Activated T-helper 9 cell treated with anti-CD3 and anti-CD28 coated beads, Interleukin-2, amount 50 U/mL, for 16 hours (primary cell): Measurements from ENCODE around the gene SCRT2.
A peak's percentile ranks its signal among the peaks of the same experiment; 100 is the strongest.
"Not testable (repeated sequence)": the region's sequence is repeated elsewhere in the genome, so short reads cannot be mapped to it uniquely, and the experiment has no call there.

Experiments used
- DNase-seq: peaks from one replicate; pipeline ENCODE4 v3.0.0-alpha.2; 2020; ENCODE audit warnings: low read depth

Gene SCRT2

GRCh38 chr20:653110-653589, 22.5 kb downstream of the SCRT2 start, which contains the start of gene SRXN1:
TSS of gene SRXN1 (minus strand) at chr20:653200. CDS start at chr20:653185, 15 bp downstream.
- DNase-seq = peak; percentile 82

- DNase-seq = no peak
Observed at GRCh38 chr20:652615-653109, 22.9 kb downstream of the SCRT2 start.

- no peak for DNase-seq
Observed at GRCh38 chr20:651713-652614, 23.6 kb downstream of the SCRT2 start.

GRCh38 chr20:650954-651353, 24.6 kb downstream of the SCRT2 start:
- DNase-seq = no peak

- DNase-seq = no peak
Observed at GRCh38 chr20:650281-650680, 25.3 kb downstream of the SCRT2 start.

GRCh38 chr20:647479-648019, 28.1 kb downstream of the SCRT2 start:
- DNase-seq = no peak

GRCh38 chr20:646868-647233, 28.8 kb downstream of the SCRT2 start:
- DNase-seq = no peak

- no peak for DNase-seq
Observed at GRCh38 chr20:646107-646867, 29.3 kb downstream of the SCRT2 start.

GRCh38 chr20:645318-646106, 30.1 kb downstream of the SCRT2 start:
- DNase-seq = peak; percentile 43

- DNase-seq = no peak
Observed at GRCh38 chr20:644692-645317, 30.8 kb downstream of the SCRT2 start.

GRCh38 chr20:642398-643174, 33.0 kb downstream of the SCRT2 start:
- no peak for DNase-seq

- not testable (repeated sequence) for DNase-seq
Observed at GRCh38 chr20:642013-642397, 33.6 kb downstream of the SCRT2 start.

- DNase-seq = no peak
Observed at GRCh38 chr20:641516-641875, 34.1 kb downstream of the SCRT2 start.

GRCh38 chr20:640674-641515, 34.7 kb downstream of the SCRT2 start:
- no peak for DNase-seq

- DNase-seq = no peak
Observed at GRCh38 chr20:638579-638978, 37.0 kb downstream of the SCRT2 start.

GRCh38 chr20:637559-637958, 38.0 kb downstream of the SCRT2 start:
- no peak for DNase-seq

GRCh38 chr20:635893-636338, 39.7 kb downstream of the SCRT2 start:
- DNase-seq = no peak

- DNase-seq = no peak
Observed at GRCh38 chr20:635028-635892, 40.3 kb downstream of the SCRT2 start.
